ENCODE results near the gene CTR9.

- TF ChIP-seq POLR2A (IDR thresholded peaks at IDR 0.05; ENCODE audit: low read depth, low read length) (no peak), TAF1 (IDR thresholded peaks at IDR 0.05; ENCODE audit: low read depth, low read length) (no peak)
Observed at GRCh38 chr11:10823152-10823579, 72.1 kb downstream of the CTR9 start.
